OCI-LY3 (cell line): ENCODE measurements around the gene CALHM3.

Source experiments
- H2AFZ ChIP-seq: fragments of 200-600, 300-600 bp; shearing (Covaris generic); 2 replicates; pipeline ENCODE4 v1.6.0; 2014; ENCODE audit warnings: antibody characterized with exemption, low read depth, low read length
- H3K27ac ChIP-seq: fragments of 200-600, 300-600 bp; sonication (generic); 2 replicates; pipeline ENCODE4 v1.5.1; 2014; ENCODE audit warnings: mild to moderate bottlenecking, low read length, moderate library complexity, mixed read lengths
- H3K27me3 ChIP-seq: fragments of 200-600, 300-600 bp; sonication (generic); 2 replicates; pipeline ENCODE4 v1.6.1; 2014; ENCODE audit warnings: low read depth, low read length, mixed read lengths
- H3K36me3 ChIP-seq: fragments of 200-600, 300-600 bp; sonication (generic); replicated peaks from 2 replicates; pipeline ENCODE3; 2014; ENCODE audit warnings: low read depth, low read length, mixed read lengths
- H3K4me1 ChIP-seq: fragments of 300-600, 200-600 bp; sonication (generic); 2 replicates; pipeline ENCODE4 v1.6.1; 2014; ENCODE audit warnings: low read length, mixed read lengths
- H3K4me2 ChIP-seq: fragments of 200-600, 300-600 bp; sonication (generic); 2 replicates; pipeline ENCODE4 v1.6.1; 2014; ENCODE audit warnings: low read length, mixed read lengths
- H3K4me3 ChIP-seq: fragments of 300-600, 200-600 bp; sonication (generic); 2 replicates; pipeline ENCODE4 v1.5.1; 2014; ENCODE audit warnings: antibody characterized with exemption, mild to moderate bottlenecking, low read length, moderate library complexity
- H3K79me2 ChIP-seq: fragments of 300-600, 200-600 bp; shearing (Covaris generic); 2 replicates; pipeline ENCODE4 v1.6.1; 2014; ENCODE audit warnings: mild to moderate bottlenecking, low read length, mixed read lengths
- H3K9ac ChIP-seq: fragments of 300-600, 200-600 bp; shearing (Covaris generic); 2 replicates; pipeline ENCODE4 v1.6.0; 2014; ENCODE audit warnings: mild to moderate bottlenecking, low read length, moderate library complexity
- H3K9me3 ChIP-seq: fragments of 200-600, 300-600 bp; shearing (Covaris generic); 2 replicates; pipeline ENCODE4 v1.6.1; 2014; ENCODE audit warnings: low read length, mixed read lengths; ENCODE audit not compliant: insufficient read depth
- H4K20me1 ChIP-seq: fragments of 200-600, 300-600 bp; sonication (generic); 2 replicates; pipeline ENCODE4 v1.6.1; 2016; ENCODE audit warnings: low read length, mixed read lengths; ENCODE audit not compliant: insufficient read depth
- CTCF ChIP-seq: fragments of 200-600, 300-600 bp; sonication (generic); IDR thresholded peaks from 2 replicates; pipeline ENCODE4 v1.5.1; 2014; ENCODE audit warnings: antibody characterized with exemption, low read length, low read depth
- EZH2phosphoT487 ChIP-seq: fragments of 200-600 bp; shearing (Covaris generic); IDR thresholded peaks from 2 replicates; pipeline ENCODE4 v1.6.1; 2018; ENCODE audit warnings: antibody characterized with exemption, mixed run types, low read depth

Gene CALHM3

GRCh38 chr10:103502849-103503660, 24.0 kb upstream of the CALHM3 start:
- Histone ChIP-seq H3K9me3 (no peaks in the 10 kb centered on the region), H3K4me2 (no peak overlapping the region), H3K36me3 (no peaks in the 10 kb centered on the region), H3K4me1 (no peaks in the 10 kb centered on the region), H3K79me2 (no peaks in the 10 kb centered on the region), H3K27me3 (peaks cover 14% of the 10 kb centered on the region; the same call in 1 of the 2 replicates), H3K9ac (no peak overlapping the region), H3K27ac (no peak overlapping the region), H2AFZ (no peak overlapping the region), H4K20me1 (no peaks in the 10 kb centered on the region), H3K4me3 (no peak overlapping the region)
- TF ChIP-seq CTCF (no peak), EZH2phosphoT487 (no peak)

- no peaks in the 10 kb centered on the region for H4K20me1 ChIP-seq
- TF ChIP-seq CTCF (no peak), EZH2phosphoT487 (no peak)
- H3K36me3 ChIP-seq, result no peaks in the 10 kb centered on the region
- no peaks in the 10 kb centered on the region for H3K79me2 ChIP-seq
- no peak overlapping the region for H3K9ac ChIP-seq
- no peak overlapping the region for H2AFZ ChIP-seq
- H3K9me3 ChIP-seq, result no peaks in the 10 kb centered on the region
- no peak overlapping the region for H3K4me2 ChIP-seq
- H3K27me3 ChIP-seq, result peaks cover 12% of the 10 kb centered on the region; the same call in 1 of the 2 replicates
- H3K4me1 ChIP-seq, result no peaks in the 10 kb centered on the region
- H3K4me3 ChIP-seq, result no peak overlapping the region
- no peak overlapping the region for H3K27ac ChIP-seq
Measured at GRCh38 chr10:103501186-103501585, 22.1 kb upstream of the CALHM3 start.

- Histone ChIP-seq H4K20me1 (no peaks in the 10 kb centered on the region), H3K27ac (no peak overlapping the region), H3K27me3 (peaks cover 15% of the 10 kb centered on the region; the same call in 1 of the 2 replicates), H3K4me1 (no peaks in the 10 kb centered on the region), H2AFZ (no peak overlapping the region), H3K4me2 (no peak overlapping the region), H3K4me3 (no peak overlapping the region), H3K36me3 (no peaks in the 10 kb centered on the region), H3K9me3 (no peaks in the 10 kb centered on the region), H3K79me2 (no peaks in the 10 kb centered on the region), H3K9ac (no peak overlapping the region)
- TF ChIP-seq CTCF (no peak), EZH2phosphoT487 (no peak)
Measured at GRCh38 chr10:103500481-103500880, 21.4 kb upstream of the CALHM3 start.

GRCh38 chr10:103499881-103500280, 20.8 kb upstream of the CALHM3 start:
- Histone ChIP-seq H3K4me2 (no peak overlapping the region), H3K36me3 (no peaks in the 10 kb centered on the region), H3K27me3 (peaks cover 21% of the 10 kb centered on the region), H3K4me1 (no peaks in the 10 kb centered on the region), H3K27ac (no peak overlapping the region), H3K79me2 (no peaks in the 10 kb centered on the region), H3K9ac (no peak overlapping the region), H3K4me3 (no peak overlapping the region), H2AFZ (no peak overlapping the region), H3K9me3 (no peaks in the 10 kb centered on the region), H4K20me1 (no peaks in the 10 kb centered on the region)
- TF ChIP-seq EZH2phosphoT487 (no peak), CTCF (no peak)
